GM12891 (cell line): ENCODE results near the gene PPP2R3B.

Source experiments
- PAX5 ChIP-seq: IDR thresholded peaks from 2 replicates; pipeline ENCODE4 v1.6.1; 2011; ENCODE audit warnings: low read length, moderate library complexity, mild to moderate bottlenecking; ENCODE audit not compliant: insufficient read depth, severe bottlenecking
- POLR2A ChIP-seq: IDR thresholded peaks from 2 replicates; pipeline ENCODE4 v1.6.1; 2011; ENCODE audit warnings: low read depth, low read length, control low read depth
- POLR2AphosphoS5 ChIP-seq: IDR thresholded peaks from 2 replicates; pipeline ENCODE4 v1.6.1; 2011; ENCODE audit warnings: low read depth, low read length, control low read depth
- POU2F2 ChIP-seq: IDR thresholded peaks from 2 replicates; pipeline ENCODE4 v1.6.1; 2011; ENCODE audit warnings: low read depth, mild to moderate bottlenecking, control low read depth, low read length, moderate library complexity
- TAF1 ChIP-seq: IDR thresholded peaks from 2 replicates; pipeline ENCODE4 v1.6.1; 2011; ENCODE audit warnings: low read depth, low read length, control low read depth

GRCh38 chrX:361231-362145 lies 25.2 kb downstream of the PPP2R3B start:
- TF ChIP-seq POLR2AphosphoS5 (no peak), POLR2A (no peak), TAF1 (no peak), PAX5 (no peak), POU2F2 (no peak)
